Stomach smooth muscle (tissue), 2 donors: ENCODE data around the gene GLB1L2.

Experiments used
- H3K27ac ChIP-seq: one replicate; pipeline ENCODE4 v1.7.0; 2013; ENCODE audit warnings: mild to moderate bottlenecking, low read length, inconsistent platforms
- H3K27me3 ChIP-seq, 2 donors: one replicate each; pipeline ENCODE4 v1.7.0; 2013; ENCODE audit warnings: low read length in 2 of 2; ENCODE audit not compliant: insufficient read depth in 2 of 2, control insufficient read depth in 1 of 2
- H3K36me3 ChIP-seq, 2 donors: one replicate each; pipeline ENCODE4 v1.7.0; 2013; ENCODE audit warnings: low read length in 2 of 2; ENCODE audit not compliant: control insufficient read depth in 2 of 2, insufficient read depth in 2 of 2
- H3K4me1 ChIP-seq: one replicate; pipeline ENCODE4 v1.7.0; 2013; ENCODE audit warnings: low read length; ENCODE audit not compliant: control insufficient read depth, insufficient read depth
- H3K4me3 ChIP-seq, 2 donors: one replicate each; pipeline ENCODE4 v1.7.0; 2013; ENCODE audit warnings: low read length in 2 of 2
- H3K9ac ChIP-seq, 2 donors: one replicate each; pipeline ENCODE4 v1.7.0; 2013; ENCODE audit warnings: low read length in 2 of 2, mild to moderate bottlenecking in 1 of 2
- H3K9me3 ChIP-seq, 2 donors: one replicate each; pipeline ENCODE4 v1.7.0; 2013; ENCODE audit warnings: low read length in 2 of 2; ENCODE audit not compliant: control insufficient read depth in 2 of 2
- donor health status: healthy.
- donor health status: Pancreatic carcinoma.

The GLB1L2 gene

GRCh38 chr11:134377876-134378275 is 46.1 kb downstream of the GLB1L2 start:
- no peak overlapping the region for H3K27ac ChIP-seq
- H3K36me3 ChIP-seq: peaks cover 0 to 2% of the 10 kb centered on the region in 2 donors
- no peak overlapping the region for H3K9ac ChIP-seq
- no peaks in the 10 kb centered on the region for H3K27me3 ChIP-seq
- H3K4me1 ChIP-seq: no peaks in the 10 kb centered on the region
- no peaks in the 10 kb centered on the region for H3K9me3 ChIP-seq
- H3K4me3 ChIP-seq: no peak overlapping the region

GRCh38 chr11:134379241-134379640 is 47.5 kb downstream of the GLB1L2 start:
- Histone ChIP-seq H3K27ac (no peak overlapping the region), H3K4me3 (no peak overlapping the region), H3K36me3 (peaks cover 0 to 2% of the 10 kb centered on the region in 2 donors), H3K27me3 (no peaks in the 10 kb centered on the region), H3K9ac (no peak overlapping the region), H3K4me1 (no peaks in the 10 kb centered on the region), H3K9me3 (no peaks in the 10 kb centered on the region)

GRCh38 chr11:134380229-134380628 is 48.4 kb downstream of the GLB1L2 start:
- Histone ChIP-seq H3K4me1 (no peaks in the 10 kb centered on the region), H3K27me3 (peaks cover 0 to 3% of the 10 kb centered on the region in 2 donors), H3K9me3 (no peaks in the 10 kb centered on the region), H3K4me3 (no peak overlapping the region), H3K36me3 (peaks cover 0 to 2% of the 10 kb centered on the region in 2 donors), H3K9ac (no peak overlapping the region), H3K27ac (no peak overlapping the region)

- Histone ChIP-seq H3K4me1 (no peaks in the 10 kb centered on the region), H3K36me3 (peaks cover 0 to 2% of the 10 kb centered on the region in 2 donors), H3K4me3 (no peak overlapping the region), H3K9me3 (no peaks in the 10 kb centered on the region), H3K27me3 (peaks cover 3 to 4% of the 10 kb centered on the region in 2 donors), H3K9ac (no peak overlapping the region), H3K27ac (no peak overlapping the region)
Observed at GRCh38 chr11:134380785-134381184, 49.0 kb downstream of the GLB1L2 start.

- H3K4me1 ChIP-seq: no peaks in the 10 kb centered on the region
- H3K36me3 ChIP-seq: peaks cover 0 to 2% of the 10 kb centered on the region in 2 donors
- H3K27me3 ChIP-seq: peaks cover 3 to 6% of the 10 kb centered on the region in 2 donors
- no peak overlapping the region for H3K4me3 ChIP-seq
- H3K27ac ChIP-seq: no peak overlapping the region
- no peak overlapping the region for H3K9ac ChIP-seq
- H3K9me3 ChIP-seq: no peaks in the 10 kb centered on the region
Observed at GRCh38 chr11:134382257-134382656, 50.5 kb downstream of the GLB1L2 start.

GRCh38 chr11:134382830-134383229 is 51.0 kb downstream of the GLB1L2 start:
- no peaks in the 10 kb centered on the region for H3K9me3 ChIP-seq
- no peak overlapping the region for H3K9ac ChIP-seq
- H3K4me3 ChIP-seq: no peak overlapping the region
- peaks cover 3 to 6% of the 10 kb centered on the region in 2 donors for H3K27me3 ChIP-seq
- no peaks in the 10 kb centered on the region for H3K4me1 ChIP-seq
- no peak overlapping the region for H3K27ac ChIP-seq
- no peaks in the 10 kb centered on the region for H3K36me3 ChIP-seq

- H3K4me3 ChIP-seq: no peak overlapping the region
- no peak overlapping the region for H3K9ac ChIP-seq
- H3K27me3 ChIP-seq: peaks cover 3 to 6% of the 10 kb centered on the region in 2 donors
- H3K36me3 ChIP-seq: no peaks in the 10 kb centered on the region
- no peak overlapping the region for H3K27ac ChIP-seq
- no peaks in the 10 kb centered on the region for H3K9me3 ChIP-seq
- H3K4me1 ChIP-seq: no peaks in the 10 kb centered on the region
Observed at GRCh38 chr11:134383576-134384221, 51.9 kb downstream of the GLB1L2 start.

GRCh38 chr11:134384406-134384805 is 52.6 kb downstream of the GLB1L2 start:
- Histone ChIP-seq H3K4me1 (no peaks in the 10 kb centered on the region), H3K9ac (no peak overlapping the region), H3K27ac (no peak overlapping the region), H3K36me3 (no peaks in the 10 kb centered on the region), H3K27me3 (peaks cover 3 to 6% of the 10 kb centered on the region in 2 donors), H3K9me3 (no peaks in the 10 kb centered on the region), H3K4me3 (no peak overlapping the region)

GRCh38 chr11:134385171-134385570 is 53.4 kb downstream of the GLB1L2 start:
- no peaks in the 10 kb centered on the region for H3K9me3 ChIP-seq
- H3K27me3 ChIP-seq: peaks cover 3 to 6% of the 10 kb centered on the region in 2 donors
- no peak overlapping the region for H3K4me3 ChIP-seq
- H3K27ac ChIP-seq: no peak overlapping the region
- no peaks in the 10 kb centered on the region for H3K4me1 ChIP-seq
- H3K9ac ChIP-seq: no peak overlapping the region
- no peaks in the 10 kb centered on the region for H3K36me3 ChIP-seq

- Histone ChIP-seq H3K36me3 (no peaks in the 10 kb centered on the region), H3K9me3 (no peaks in the 10 kb centered on the region), H3K27me3 (peaks cover 6% of the 10 kb centered on the region in 2 donors), H3K27ac (no peak overlapping the region), H3K4me1 (no peaks in the 10 kb centered on the region), H3K9ac (no peak overlapping the region), H3K4me3 (no peak overlapping the region)
Observed at GRCh38 chr11:134385774-134386565, 54.2 kb downstream of the GLB1L2 start.

- peaks cover 6% of the 10 kb centered on the region in 2 donors for H3K27me3 ChIP-seq
- no peaks in the 10 kb centered on the region for H3K4me1 ChIP-seq
- no peaks in the 10 kb centered on the region for H3K36me3 ChIP-seq
- H3K9ac ChIP-seq: no peak overlapping the region
- no peaks in the 10 kb centered on the region for H3K9me3 ChIP-seq
- H3K27ac ChIP-seq: no peak overlapping the region
- no peak overlapping the region for H3K4me3 ChIP-seq
Observed at GRCh38 chr11:134386945-134387344, 55.2 kb downstream of the GLB1L2 start.
